GM12874 (cell line): ENCODE data around the gene CD163.

Source experiments
- TF ChIP-seq, protein P1 (sequence below): IDR thresholded peaks from 2 replicates; pipeline ENCODE4 v1.5.1; 2011; ENCODE audit warnings: low read depth, mild to moderate bottlenecking, control low read depth, low read length, moderate library complexity; ENCODE audit not compliant: insufficient read depth

CD163 gene

DNA sequence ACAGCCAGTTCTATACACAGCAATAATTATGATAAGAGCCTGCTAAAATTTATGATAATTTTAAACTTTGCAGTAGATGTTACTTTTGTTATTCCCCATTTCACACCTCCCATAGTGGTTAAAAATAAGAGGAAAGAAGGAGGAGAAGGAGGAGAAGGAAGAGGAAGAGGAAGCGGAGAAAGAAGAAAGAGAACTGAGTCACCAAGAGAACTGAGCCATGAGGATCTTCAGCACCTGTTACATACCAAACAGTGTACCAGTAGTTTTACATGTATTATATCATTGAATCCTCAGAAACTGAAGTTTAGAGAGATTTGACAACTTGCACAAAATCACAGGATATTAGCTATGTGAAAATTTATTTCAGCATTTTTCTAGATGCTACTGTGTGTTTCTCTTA lies 3.9 kb downstream of the CD163 start:
- TF ChIP-seq, protein P1, sequence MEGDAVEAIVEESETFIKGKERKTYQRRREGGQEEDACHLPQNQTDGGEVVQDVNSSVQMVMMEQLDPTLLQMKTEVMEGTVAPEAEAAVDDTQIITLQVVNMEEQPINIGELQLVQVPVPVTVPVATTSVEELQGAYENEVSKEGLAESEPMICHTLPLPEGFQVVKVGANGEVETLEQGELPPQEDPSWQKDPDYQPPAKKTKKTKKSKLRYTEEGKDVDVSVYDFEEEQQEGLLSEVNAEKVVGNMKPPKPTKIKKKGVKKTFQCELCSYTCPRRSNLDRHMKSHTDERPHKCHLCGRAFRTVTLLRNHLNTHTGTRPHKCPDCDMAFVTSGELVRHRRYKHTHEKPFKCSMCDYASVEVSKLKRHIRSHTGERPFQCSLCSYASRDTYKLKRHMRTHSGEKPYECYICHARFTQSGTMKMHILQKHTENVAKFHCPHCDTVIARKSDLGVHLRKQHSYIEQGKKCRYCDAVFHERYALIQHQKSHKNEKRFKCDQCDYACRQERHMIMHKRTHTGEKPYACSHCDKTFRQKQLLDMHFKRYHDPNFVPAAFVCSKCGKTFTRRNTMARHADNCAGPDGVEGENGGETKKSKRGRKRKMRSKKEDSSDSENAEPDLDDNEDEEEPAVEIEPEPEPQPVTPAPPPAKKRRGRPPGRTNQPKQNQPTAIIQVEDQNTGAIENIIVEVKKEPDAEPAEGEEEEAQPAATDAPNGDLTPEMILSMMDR = no peak

DNA sequence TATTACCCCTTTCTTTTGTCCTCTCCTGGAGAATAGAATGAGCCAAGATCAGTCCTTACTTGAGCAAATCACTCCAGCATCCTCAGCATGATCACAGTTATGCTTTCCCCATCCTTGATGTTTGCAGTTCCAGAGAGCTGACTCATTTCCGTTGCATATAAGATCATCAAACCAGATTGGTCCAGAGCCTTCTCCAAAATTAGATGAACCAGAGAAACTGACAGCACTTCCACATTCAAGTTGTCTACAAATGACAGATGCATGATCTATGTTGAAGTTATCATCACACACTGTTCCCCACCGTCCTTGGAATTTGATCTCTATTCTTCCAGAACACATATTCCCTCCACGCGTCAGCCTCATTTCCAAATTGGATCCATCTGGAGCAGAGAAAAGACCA lies 4.8 kb downstream of the CD163 start:
- TF ChIP-seq, protein P1 = no peak

DNA sequence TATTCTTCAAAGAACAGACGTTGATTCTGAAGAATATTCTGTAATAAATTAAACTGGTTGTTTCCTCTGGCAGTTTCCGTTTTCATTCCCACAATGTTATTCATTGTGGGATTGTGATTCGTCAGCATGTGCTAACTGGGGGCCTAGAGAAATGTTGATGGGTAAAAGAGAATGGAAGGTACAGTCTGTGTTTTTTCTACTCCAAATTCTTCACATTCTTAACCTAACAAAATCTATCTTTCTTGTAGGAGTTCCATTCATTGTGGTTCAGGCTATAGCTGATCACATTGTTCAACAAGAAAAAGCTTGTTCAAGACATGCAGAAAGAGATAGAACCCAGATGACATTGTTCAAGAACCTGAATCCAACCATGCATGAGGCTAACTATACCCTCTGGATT lies 5.9 kb downstream of the CD163 start:
- TF ChIP-seq, protein P1 = no peak

DNA sequence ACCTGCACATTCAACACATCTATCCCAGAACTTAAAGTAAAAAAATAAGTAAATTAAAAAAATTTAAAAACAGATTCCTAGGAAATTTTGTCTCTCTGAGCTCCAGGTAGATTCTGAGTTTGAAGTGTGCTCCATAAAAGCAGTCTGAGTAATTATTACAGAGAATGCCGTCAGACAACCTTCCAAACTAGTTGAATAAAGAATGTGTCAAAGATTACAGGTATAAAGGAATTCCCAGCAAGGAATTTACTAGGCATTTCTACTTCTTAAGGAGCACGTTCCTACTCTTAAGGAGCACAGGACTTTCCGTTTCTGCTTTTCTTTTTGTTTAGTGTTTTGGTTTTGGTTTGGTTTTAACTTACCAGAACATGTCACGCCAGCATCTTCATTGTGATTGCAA lies 7.1 kb downstream of the CD163 start:
- TF ChIP-seq, protein P1 = no peak

DNA sequence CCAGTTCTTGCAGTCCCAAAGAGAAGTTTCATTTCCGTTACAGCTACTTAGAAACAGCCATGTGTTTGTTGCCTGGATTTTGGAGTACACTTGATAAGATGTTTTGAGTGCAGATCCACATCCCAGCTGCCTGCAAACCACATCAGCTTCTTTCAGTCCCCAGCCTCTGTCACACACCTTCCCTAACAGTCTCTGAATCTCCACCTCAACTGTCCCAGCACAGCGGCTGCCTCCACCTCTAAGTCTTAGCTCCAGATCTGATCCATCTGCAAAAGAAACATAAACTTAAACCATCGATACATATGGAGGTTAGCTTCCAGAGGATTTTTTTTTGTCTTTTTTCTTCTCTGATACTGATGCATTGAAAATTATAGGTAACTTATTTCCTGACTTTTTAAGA lies 8.4 kb downstream of the CD163 start:
- TF ChIP-seq, protein P1 = no peak

DNA sequence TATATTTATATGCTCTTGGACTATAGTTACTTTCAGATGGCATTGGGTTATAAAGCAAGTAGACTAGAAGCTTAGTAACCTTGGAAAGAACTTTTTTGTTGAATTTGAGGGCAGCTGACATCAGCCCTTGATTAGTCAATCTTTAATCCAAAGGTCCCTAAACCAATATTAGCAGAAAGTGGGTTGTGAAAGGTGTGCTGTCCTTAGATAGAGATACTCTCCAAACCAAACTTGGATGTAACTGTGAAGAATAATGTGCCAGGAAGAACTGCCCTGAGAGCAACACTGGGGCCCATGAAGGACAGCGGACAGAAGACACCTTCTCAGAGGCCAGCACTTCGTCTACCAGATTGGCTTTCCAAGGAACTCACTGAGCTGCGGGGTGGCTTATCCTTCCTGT lies 10.6 kb downstream of the CD163 start:
- TF ChIP-seq, protein P1 = no peak

DNA sequence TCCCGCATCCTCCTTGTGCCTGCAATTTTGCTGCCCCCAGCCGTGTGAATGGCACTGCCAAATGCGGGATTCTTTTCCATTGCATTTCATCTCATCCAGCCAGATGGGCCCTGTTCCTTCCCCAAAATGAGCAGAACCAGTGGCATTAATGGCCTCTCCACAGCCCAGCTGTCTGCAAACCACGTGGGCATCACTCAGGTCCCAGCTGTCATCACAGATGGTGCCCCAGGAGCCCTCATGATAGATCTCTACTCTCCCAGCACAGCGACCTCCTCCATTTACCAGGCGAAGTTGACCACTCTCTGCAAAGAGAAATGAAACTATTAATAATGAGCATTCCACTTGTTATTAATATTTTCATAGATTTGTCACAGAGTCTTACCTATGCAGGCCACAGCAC lies 17.1 kb downstream of the CD163 start:
- TF ChIP-seq, protein P1 = no peak

DNA sequence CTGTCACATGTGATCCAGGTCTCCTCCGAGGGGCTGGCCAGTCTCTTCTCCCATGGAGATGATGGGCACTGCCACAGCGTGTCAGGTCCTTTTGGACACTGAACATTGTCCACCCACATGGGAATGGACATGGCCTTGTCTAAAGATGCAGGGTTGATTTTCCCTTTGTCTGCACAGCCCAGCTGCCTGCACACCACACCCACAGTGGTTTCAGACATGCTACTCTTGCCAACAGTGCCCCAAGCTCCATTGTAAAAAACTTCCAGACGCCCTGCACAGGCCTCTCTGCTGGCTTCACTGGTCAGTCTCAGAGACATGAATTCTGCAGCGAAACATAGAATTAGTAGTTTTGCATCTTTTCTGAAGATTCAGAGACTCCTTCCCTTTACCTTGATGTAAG lies 18.5 kb downstream of the CD163 start:
- TF ChIP-seq, protein P1 = no peak
